ENCODE results near the gene CACNA1D.

GRCh38 chr3:53845103-53845880, 350.9 kb downstream of the CACNA1D start:
- TF ChIP-seq GATA3 (IDR thresholded peaks at IDR 0.05; ENCODE audit: low read depth, low read length), result no peak
- no peak for TF ChIP-seq GATA2 (IDR thresholded peaks at IDR 0.05; ENCODE audit: low read depth, low read length)

Data from SH-SY5Y (cell line).